ENCODE results near the gene MAD1L1. TPM values are rescaled to one million over a fixed set of nuclear protein-coding genes. Genes with fewer than 3 reads are reported as not detected.
A peak's percentile ranks its signal among the peaks of the same experiment; 100 is the strongest.
"Not testable (repeated sequence)": the region's sequence is repeated elsewhere in the genome, so short reads cannot be mapped to it uniquely, and the experiment has no call there.

MAD1L1 gene
- total RNA-seq, 2 experiments from 2014 or later, result 157 to 160 TPM

DNA sequence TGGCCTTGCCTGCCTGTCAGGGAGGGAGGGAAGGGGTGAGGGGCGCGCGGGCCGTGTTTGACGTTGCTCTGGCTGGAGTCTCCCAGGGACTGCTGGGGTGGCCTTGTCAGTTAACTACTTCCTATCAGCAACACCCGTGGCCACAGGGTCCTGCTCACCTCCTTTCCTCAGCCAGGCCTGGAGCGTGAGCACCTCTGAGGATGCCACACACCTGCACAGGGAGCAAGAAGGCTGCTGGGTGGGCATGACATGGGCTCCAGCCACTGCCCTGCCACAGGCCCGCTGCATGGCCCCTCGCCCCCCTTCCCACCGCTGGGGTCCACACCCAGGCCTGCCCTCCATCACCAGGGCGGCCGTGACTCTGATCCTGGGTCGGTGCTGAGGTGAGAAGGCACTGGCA is 350.3 kb downstream of the MAD1L1 start:
- TF ChIP-seq, protein P1, sequence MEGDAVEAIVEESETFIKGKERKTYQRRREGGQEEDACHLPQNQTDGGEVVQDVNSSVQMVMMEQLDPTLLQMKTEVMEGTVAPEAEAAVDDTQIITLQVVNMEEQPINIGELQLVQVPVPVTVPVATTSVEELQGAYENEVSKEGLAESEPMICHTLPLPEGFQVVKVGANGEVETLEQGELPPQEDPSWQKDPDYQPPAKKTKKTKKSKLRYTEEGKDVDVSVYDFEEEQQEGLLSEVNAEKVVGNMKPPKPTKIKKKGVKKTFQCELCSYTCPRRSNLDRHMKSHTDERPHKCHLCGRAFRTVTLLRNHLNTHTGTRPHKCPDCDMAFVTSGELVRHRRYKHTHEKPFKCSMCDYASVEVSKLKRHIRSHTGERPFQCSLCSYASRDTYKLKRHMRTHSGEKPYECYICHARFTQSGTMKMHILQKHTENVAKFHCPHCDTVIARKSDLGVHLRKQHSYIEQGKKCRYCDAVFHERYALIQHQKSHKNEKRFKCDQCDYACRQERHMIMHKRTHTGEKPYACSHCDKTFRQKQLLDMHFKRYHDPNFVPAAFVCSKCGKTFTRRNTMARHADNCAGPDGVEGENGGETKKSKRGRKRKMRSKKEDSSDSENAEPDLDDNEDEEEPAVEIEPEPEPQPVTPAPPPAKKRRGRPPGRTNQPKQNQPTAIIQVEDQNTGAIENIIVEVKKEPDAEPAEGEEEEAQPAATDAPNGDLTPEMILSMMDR (IDR thresholded peaks at IDR 0.05), result no peak
- H3K27me3 ChIP-seq (ENCODE audit: control insufficient read depth in 1 of 2, insufficient read depth in 2 of 2, low read length in 2 of 2), result no peaks in the 10 kb centered on the region
- Mint-ChIP-seq H3K27me3 (no peaks in the 10 kb centered on the region), H3K4me3 (peak overlapping the region; percentile 42), H3K27ac (no peak overlapping the region), H3K36me3 (ENCODE audit: low read depth) (peaks cover 82% of the 10 kb centered on the region), H3K9me3 (no peaks in the 10 kb centered on the region), H3K4me1 (ENCODE audit: low read depth) (peaks cover 39% of the 10 kb centered on the region)
- DNase-seq (no peak), ATAC-seq (ENCODE audit: poor library complexity) (no peak)
- CTCF ChIA-PET, result no interaction called here
- intact Hi-C loops (cut with DNase I, micrococcal nuclease), result no loop called here
- peaks cover 39% of the 10 kb centered on the region for H3K4me1 ChIP-seq (ENCODE audit: insufficient read depth, low read length)
- H3K9me3 ChIP-seq (ENCODE audit: control insufficient read depth in 1 of 2, insufficient read depth in 1 of 2, low read length in 2 of 2), result peaks cover 5 to 6% of the 10 kb centered on the region in 2 experiments
- no peak overlapping the region for H3K4me3 ChIP-seq (ENCODE audit: low read length)
- H3K27ac ChIP-seq (ENCODE audit: low read depth in 1 of 2, low read length in 2 of 2), result no peak overlapping the region
- H3K36me3 ChIP-seq (ENCODE audit: insufficient read depth, low read length), result peaks cover 32% of the 10 kb centered on the region
- POLR2A ChIA-PET, result no interaction called here

DNA sequence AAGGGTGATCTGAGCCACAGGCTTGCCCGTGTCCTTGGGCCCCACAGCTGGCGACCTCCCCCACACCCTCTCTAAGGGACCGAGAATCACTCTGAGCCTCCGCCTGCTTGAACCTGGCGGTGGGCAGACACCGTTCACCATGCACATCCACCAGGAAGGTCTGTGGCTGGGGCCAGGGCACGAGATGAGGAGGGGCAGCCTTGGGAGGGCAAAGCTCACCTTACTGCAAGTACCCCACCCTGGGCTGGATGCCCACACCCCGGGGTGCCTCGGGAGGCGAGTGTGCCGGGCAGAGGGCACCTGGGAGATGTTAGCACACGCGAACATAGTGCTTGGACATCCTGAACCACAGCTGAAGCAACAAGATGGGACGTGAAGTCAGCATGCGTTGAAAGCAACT is 350.8 kb downstream of the MAD1L1 start:
- H3K27ac ChIP-seq (ENCODE audit: low read depth in 1 of 2, low read length in 2 of 2), result no peak overlapping the region
- no peaks in the 10 kb centered on the region for H3K27me3 ChIP-seq (ENCODE audit: control insufficient read depth in 1 of 2, insufficient read depth in 2 of 2, low read length in 2 of 2)
- Mint-ChIP-seq H3K36me3 (ENCODE audit: low read depth) (peaks cover 77% of the 10 kb centered on the region), H3K4me1 (ENCODE audit: low read depth) (peaks cover 34% of the 10 kb centered on the region), H3K4me3 (peak overlapping the region; percentile 42), H3K27me3 (no peaks in the 10 kb centered on the region), H3K9me3 (no peaks in the 10 kb centered on the region), H3K27ac (peak overlapping the region; percentile 75)
- TF ChIP-seq, protein P1 (IDR thresholded peaks at IDR 0.05), result no peak
- intact Hi-C loops (cut with DNase I, micrococcal nuclease), result no loop called here
- H3K4me1 ChIP-seq (ENCODE audit: insufficient read depth, low read length), result peaks cover 35% of the 10 kb centered on the region
- ATAC-seq (ENCODE audit: poor library complexity), result no peak
- DNase-seq, result no peak
- H3K36me3 ChIP-seq (ENCODE audit: insufficient read depth, low read length), result peaks cover 27% of the 10 kb centered on the region
- ChIA-PET CTCF (no interaction called here), POLR2A (no interaction called here)
- H3K4me3 ChIP-seq (ENCODE audit: low read length), result no peak overlapping the region
- peaks cover under 1 to 6% of the 10 kb centered on the region in 2 experiments for H3K9me3 ChIP-seq (ENCODE audit: control insufficient read depth in 1 of 2, insufficient read depth in 1 of 2, low read length in 2 of 2)

GRCh38 chr7:1876641-1877040 is 356.1 kb downstream of the MAD1L1 start:
- peak overlapping the region; percentile 75 for H3K27ac Mint-ChIP-seq
- POLR2A ChIA-PET; DNase-seq; H3K4me3 ChIP-seq (ENCODE audit: low read length); H3K4me3 Mint-ChIP-seq; H3K27me3 ChIP-seq (ENCODE audit: control insufficient read depth in 1 of 2, insufficient read depth in 2 of 2, low read length in 2 of 2); ATAC-seq (ENCODE audit: poor library complexity); H3K27ac ChIP-seq (ENCODE audit: low read depth in 1 of 2, low read length in 2 of 2); H3K9me3 Mint-ChIP-seq; intact Hi-C loops (cut with DNase I, micrococcal nuclease); H3K9me3 ChIP-seq (ENCODE audit: control insufficient read depth in 1 of 2, insufficient read depth in 1 of 2, low read length in 2 of 2); H3K27me3 Mint-ChIP-seq; CTCF ChIA-PET: not testable (repeated sequence)
- H3K4me1 ChIP-seq (ENCODE audit: insufficient read depth, low read length), result peaks cover 11% of the 10 kb centered on the region
- peaks cover 28% of the 10 kb centered on the region for H3K4me1 Mint-ChIP-seq (ENCODE audit: low read depth)
- peaks cover 27% of the 10 kb centered on the region for H3K36me3 ChIP-seq (ENCODE audit: insufficient read depth, low read length)
- H3K36me3 Mint-ChIP-seq (ENCODE audit: low read depth), result peaks cover 53% of the 10 kb centered on the region

DNA sequence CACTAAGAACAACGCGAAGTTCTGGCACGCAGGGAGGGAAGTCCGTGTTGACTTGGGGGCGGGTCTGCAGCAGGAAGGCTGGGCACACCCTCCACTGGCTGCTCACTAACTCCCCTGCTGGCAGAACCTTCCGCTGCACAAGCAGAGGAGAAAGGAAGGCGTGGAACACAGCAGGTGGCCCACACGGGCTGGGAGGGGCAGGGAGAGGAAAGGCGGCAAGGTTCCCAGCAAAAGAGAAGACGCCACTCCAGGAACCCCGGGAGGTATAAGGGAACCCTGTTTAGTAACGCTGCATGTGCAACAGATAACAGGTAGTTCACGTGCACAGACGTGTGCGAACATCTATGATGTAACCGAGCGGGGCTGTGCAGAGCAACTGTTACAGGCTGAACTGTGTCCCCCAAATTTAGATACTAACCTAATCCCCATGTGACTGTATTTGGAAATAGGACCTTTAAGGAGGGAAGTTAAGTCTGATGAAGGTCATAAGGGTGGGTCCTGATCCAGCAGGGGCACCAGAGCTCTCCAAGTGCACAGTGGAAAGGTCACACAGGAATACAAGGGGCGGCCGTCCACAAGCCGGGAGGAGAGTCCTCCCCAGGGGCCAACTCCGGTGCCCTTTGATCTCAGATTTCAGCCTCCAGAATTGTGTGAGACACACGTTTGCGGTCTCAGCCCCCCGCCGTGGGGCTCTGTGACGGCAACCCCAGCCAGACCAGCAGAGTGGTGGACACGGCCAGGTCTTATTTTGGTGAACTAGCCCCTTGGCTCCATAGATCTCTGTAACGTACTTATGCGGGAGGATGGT is 357.1 kb downstream of the MAD1L1 start:
- H3K9me3 ChIP-seq (ENCODE audit: control insufficient read depth in 1 of 2, insufficient read depth in 1 of 2, low read length in 2 of 2), result peaks cover 6 to 19% of the 10 kb centered on the region in 2 experiments
- H3K27me3 ChIP-seq (ENCODE audit: control insufficient read depth in 1 of 2, insufficient read depth in 2 of 2, low read length in 2 of 2); H3K4me3 ChIP-seq (ENCODE audit: low read length); intact Hi-C loops (cut with DNase I, micrococcal nuclease); H3K27ac ChIP-seq (ENCODE audit: low read depth in 1 of 2, low read length in 2 of 2); POLR2A ChIA-PET; CTCF ChIA-PET; H3K9me3 Mint-ChIP-seq; H3K27me3 Mint-ChIP-seq: not testable (repeated sequence)
- Mint-ChIP-seq H3K27ac (peak overlapping the region; percentile 75), H3K36me3 (ENCODE audit: low read depth) (peaks cover 43% of the 10 kb centered on the region), H3K4me3 (peak overlapping the region; percentile 67), H3K4me1 (ENCODE audit: low read depth) (peaks cover 24% of the 10 kb centered on the region)
- peak in 6 of 14 experiments; percentile 10 to 31 (median 18) for DNase-seq
- peaks cover 24% of the 10 kb centered on the region for H3K36me3 ChIP-seq (ENCODE audit: insufficient read depth, low read length)
- ATAC-seq (ENCODE audit: poor library complexity), result peak; percentile 98
- H3K4me1 ChIP-seq (ENCODE audit: insufficient read depth, low read length), result peaks cover 11% of the 10 kb centered on the region

GRCh38 chr7:1874590-1875391 is 358.0 kb downstream of the MAD1L1 start:
- H3K27me3 Mint-ChIP-seq; H3K4me3 ChIP-seq (ENCODE audit: low read length); H3K27me3 ChIP-seq (ENCODE audit: control insufficient read depth in 1 of 2, insufficient read depth in 2 of 2, low read length in 2 of 2); H3K4me3 Mint-ChIP-seq; H3K9me3 Mint-ChIP-seq; CTCF ChIA-PET; intact Hi-C loops (cut with DNase I, micrococcal nuclease); ATAC-seq (ENCODE audit: poor library complexity); H3K27ac ChIP-seq (ENCODE audit: low read depth in 1 of 2, low read length in 2 of 2); DNase-seq: not testable (repeated sequence)
- POLR2A ChIA-PET, result interaction anchor here (0.6 kb wide), 1 partner anchor 216 kb away, joined by 3 read pairs; no protein-coding TSS in a partner anchor
- peaks cover 16% of the 10 kb centered on the region for H3K36me3 ChIP-seq (ENCODE audit: insufficient read depth, low read length)
- Mint-ChIP-seq H3K27ac (peak overlapping the region; percentile 75), H3K36me3 (ENCODE audit: low read depth) (peaks cover 42% of the 10 kb centered on the region), H3K4me1 (ENCODE audit: low read depth) (peaks cover 30% of the 10 kb centered on the region)
- H3K4me1 ChIP-seq (ENCODE audit: insufficient read depth, low read length), result peaks cover 11% of the 10 kb centered on the region
- H3K9me3 ChIP-seq (ENCODE audit: control insufficient read depth in 1 of 2, insufficient read depth in 1 of 2, low read length in 2 of 2), result peaks cover 6 to 23% of the 10 kb centered on the region in 2 experiments
